ENCODE results near the gene RBM47.
"Not testable (repeated sequence)": the region's sequence is repeated elsewhere in the genome, so short reads cannot be mapped to it uniquely, and the experiment has no call there.

RBM47 gene

GRCh38 chr4:40649321-40649720 is 19.7 kb upstream of the RBM47 start:
- Histone ChIP-seq H3K4me3 (ENCODE audit: low read length) (no peak overlapping the region), H3K36me3 (ENCODE audit: control insufficient read depth, low read depth, low read length) (no peaks in the 10 kb centered on the region), H3K27me3 (ENCODE audit: control insufficient read depth, insufficient read depth, low read length) (no peaks in the 10 kb centered on the region), H3K9ac (ENCODE audit: low read length) (no peak overlapping the region), H3K9me3 (ENCODE audit: control insufficient read depth, low read depth, low read length) (no peaks in the 10 kb centered on the region), H3K4me1 (ENCODE audit: control insufficient read depth, low read depth, low read length) (peaks cover 17% of the 10 kb centered on the region), H3K27ac (ENCODE audit: low read length) (no peak overlapping the region)

GRCh38 chr4:40648742-40649281 is 19.1 kb upstream of the RBM47 start:
- no peak overlapping the region for H3K27ac ChIP-seq (ENCODE audit: low read length)
- no peaks in the 10 kb centered on the region for H3K9me3 ChIP-seq (ENCODE audit: control insufficient read depth, low read depth, low read length)
- no peaks in the 10 kb centered on the region for H3K36me3 ChIP-seq (ENCODE audit: control insufficient read depth, low read depth, low read length)
- peaks cover 17% of the 10 kb centered on the region for H3K4me1 ChIP-seq (ENCODE audit: control insufficient read depth, low read depth, low read length)
- H3K4me3 ChIP-seq (ENCODE audit: low read length): no peak overlapping the region
- no peaks in the 10 kb centered on the region for H3K27me3 ChIP-seq (ENCODE audit: control insufficient read depth, insufficient read depth, low read length)
- H3K9ac ChIP-seq (ENCODE audit: low read length): no peak overlapping the region

- H3K36me3 ChIP-seq (ENCODE audit: control insufficient read depth, low read depth, low read length): no peaks in the 10 kb centered on the region
- no peak overlapping the region for H3K27ac ChIP-seq (ENCODE audit: low read length)
- H3K9ac ChIP-seq (ENCODE audit: low read length): no peak overlapping the region
- peaks cover 17% of the 10 kb centered on the region for H3K4me1 ChIP-seq (ENCODE audit: control insufficient read depth, low read depth, low read length)
- H3K4me3 ChIP-seq (ENCODE audit: low read length): no peak overlapping the region
- no peaks in the 10 kb centered on the region for H3K9me3 ChIP-seq (ENCODE audit: control insufficient read depth, low read depth, low read length)
- H3K27me3 ChIP-seq (ENCODE audit: control insufficient read depth, insufficient read depth, low read length): no peaks in the 10 kb centered on the region
Measured at GRCh38 chr4:40648131-40648530, 18.5 kb upstream of the RBM47 start.

GRCh38 chr4:40645586-40645985 is 15.9 kb upstream of the RBM47 start:
- Histone ChIP-seq H3K9me3 (ENCODE audit: control insufficient read depth, low read depth, low read length) (no peaks in the 10 kb centered on the region), H3K4me3 (ENCODE audit: low read length) (no peak overlapping the region), H3K27me3 (ENCODE audit: control insufficient read depth, insufficient read depth, low read length) (no peaks in the 10 kb centered on the region), H3K9ac (ENCODE audit: low read length) (no peak overlapping the region), H3K4me1 (ENCODE audit: control insufficient read depth, low read depth, low read length) (peaks cover 10% of the 10 kb centered on the region), H3K27ac (ENCODE audit: low read length) (no peak overlapping the region), H3K36me3 (ENCODE audit: control insufficient read depth, low read depth, low read length) (no peaks in the 10 kb centered on the region)

GRCh38 chr4:40632080-40632479 is 2.4 kb upstream of the RBM47 start:
- H3K9ac ChIP-seq (ENCODE audit: low read length): no peak overlapping the region
- no peaks in the 10 kb centered on the region for H3K27me3 ChIP-seq (ENCODE audit: control insufficient read depth, insufficient read depth, low read length)
- H3K27ac ChIP-seq (ENCODE audit: low read length): no peak overlapping the region
- H3K4me3 ChIP-seq (ENCODE audit: low read length): no peak overlapping the region
- peaks cover 16% of the 10 kb centered on the region for H3K4me1 ChIP-seq (ENCODE audit: control insufficient read depth, low read depth, low read length)
- no peaks in the 10 kb centered on the region for H3K9me3 ChIP-seq (ENCODE audit: control insufficient read depth, low read depth, low read length)
- H3K36me3 ChIP-seq (ENCODE audit: control insufficient read depth, low read depth, low read length): no peaks in the 10 kb centered on the region

GRCh38 chr4:40630335-40631021 is 814 bp upstream of the RBM47 start:
- H3K27me3 ChIP-seq (ENCODE audit: control insufficient read depth, insufficient read depth, low read length): no peaks in the 10 kb centered on the region
- no peaks in the 10 kb centered on the region for H3K9me3 ChIP-seq (ENCODE audit: control insufficient read depth, low read depth, low read length)
- peak overlapping the region; percentile 67 for H3K4me3 ChIP-seq (ENCODE audit: low read length)
- H3K4me1 ChIP-seq (ENCODE audit: control insufficient read depth, low read depth, low read length): peaks cover 32% of the 10 kb centered on the region
- H3K27ac ChIP-seq (ENCODE audit: low read length): peak overlapping the region; percentile 78
- peak overlapping the region; percentile 79 for H3K9ac ChIP-seq (ENCODE audit: low read length)
- no peaks in the 10 kb centered on the region for H3K36me3 ChIP-seq (ENCODE audit: control insufficient read depth, low read depth, low read length)

- Histone ChIP-seq H3K4me3 (ENCODE audit: low read length) (peak overlapping the region; percentile 67), H3K9ac (ENCODE audit: low read length) (peak overlapping the region; percentile 79), H3K27ac (ENCODE audit: low read length) (peak overlapping the region; percentile 11), H3K36me3 (ENCODE audit: control insufficient read depth, low read depth, low read length) (no peaks in the 10 kb centered on the region), H3K9me3 (ENCODE audit: control insufficient read depth, low read depth, low read length) (no peaks in the 10 kb centered on the region), H3K27me3 (ENCODE audit: control insufficient read depth, insufficient read depth, low read length) (no peaks in the 10 kb centered on the region), H3K4me1 (ENCODE audit: control insufficient read depth, low read depth, low read length) (peaks cover 37% of the 10 kb centered on the region)
Measured at GRCh38 chr4:40628888-40629287, 776 bp downstream of the RBM47 start.

- H3K27ac ChIP-seq (ENCODE audit: low read length); H3K27me3 ChIP-seq (ENCODE audit: control insufficient read depth, insufficient read depth, low read length); H3K36me3 ChIP-seq (ENCODE audit: control insufficient read depth, low read depth, low read length); H3K9me3 ChIP-seq (ENCODE audit: control insufficient read depth, low read depth, low read length): not testable (repeated sequence)
- Histone ChIP-seq H3K9ac (ENCODE audit: low read length) (peak overlapping the region; percentile 79), H3K4me3 (ENCODE audit: low read length) (peak overlapping the region; percentile 67), H3K4me1 (ENCODE audit: control insufficient read depth, low read depth, low read length) (peaks cover 37% of the 10 kb centered on the region)
Measured at GRCh38 chr4:40628407-40628806, 1.3 kb downstream of the RBM47 start.

- Histone ChIP-seq H3K4me1 (ENCODE audit: control insufficient read depth, low read depth, low read length) (peaks cover 37% of the 10 kb centered on the region), H3K4me3 (ENCODE audit: low read length) (peak overlapping the region; percentile 67), H3K27ac (ENCODE audit: low read length) (peak overlapping the region; percentile 43), H3K9ac (ENCODE audit: low read length) (peak overlapping the region; percentile 54), H3K36me3 (ENCODE audit: control insufficient read depth, low read depth, low read length) (no peaks in the 10 kb centered on the region), H3K9me3 (ENCODE audit: control insufficient read depth, low read depth, low read length) (no peaks in the 10 kb centered on the region), H3K27me3 (ENCODE audit: control insufficient read depth, insufficient read depth, low read length) (no peaks in the 10 kb centered on the region)
Measured at GRCh38 chr4:40627540-40627939, 2.1 kb downstream of the RBM47 start.

GRCh38 chr4:40626183-40626990 is 3.3 kb downstream of the RBM47 start:
- H3K27me3 ChIP-seq (ENCODE audit: control insufficient read depth, insufficient read depth, low read length): no peaks in the 10 kb centered on the region
- H3K36me3 ChIP-seq (ENCODE audit: control insufficient read depth, low read depth, low read length): no peaks in the 10 kb centered on the region
- H3K4me1 ChIP-seq (ENCODE audit: control insufficient read depth, low read depth, low read length): peaks cover 42% of the 10 kb centered on the region
- no peak overlapping the region for H3K27ac ChIP-seq (ENCODE audit: low read length)
- no peaks in the 10 kb centered on the region for H3K9me3 ChIP-seq (ENCODE audit: control insufficient read depth, low read depth, low read length)
- peak overlapping the region; percentile 54 for H3K9ac ChIP-seq (ENCODE audit: low read length)
- peak overlapping the region; percentile 67 for H3K4me3 ChIP-seq (ENCODE audit: low read length)

GRCh38 chr4:40623707-40624106 is 6.0 kb downstream of the RBM47 start:
- H3K27me3 ChIP-seq (ENCODE audit: control insufficient read depth, insufficient read depth, low read length): no peaks in the 10 kb centered on the region
- H3K9me3 ChIP-seq (ENCODE audit: control insufficient read depth, low read depth, low read length): no peaks in the 10 kb centered on the region
- H3K9ac ChIP-seq (ENCODE audit: low read length): no peak overlapping the region
- H3K4me1 ChIP-seq (ENCODE audit: control insufficient read depth, low read depth, low read length): peaks cover 39% of the 10 kb centered on the region
- H3K27ac ChIP-seq (ENCODE audit: low read length): no peak overlapping the region
- no peak overlapping the region for H3K4me3 ChIP-seq (ENCODE audit: low read length)
- H3K36me3 ChIP-seq (ENCODE audit: control insufficient read depth, low read depth, low read length): no peaks in the 10 kb centered on the region
